ENCODE results near the gene LRRC8D.

Gene LRRC8D

DNA sequence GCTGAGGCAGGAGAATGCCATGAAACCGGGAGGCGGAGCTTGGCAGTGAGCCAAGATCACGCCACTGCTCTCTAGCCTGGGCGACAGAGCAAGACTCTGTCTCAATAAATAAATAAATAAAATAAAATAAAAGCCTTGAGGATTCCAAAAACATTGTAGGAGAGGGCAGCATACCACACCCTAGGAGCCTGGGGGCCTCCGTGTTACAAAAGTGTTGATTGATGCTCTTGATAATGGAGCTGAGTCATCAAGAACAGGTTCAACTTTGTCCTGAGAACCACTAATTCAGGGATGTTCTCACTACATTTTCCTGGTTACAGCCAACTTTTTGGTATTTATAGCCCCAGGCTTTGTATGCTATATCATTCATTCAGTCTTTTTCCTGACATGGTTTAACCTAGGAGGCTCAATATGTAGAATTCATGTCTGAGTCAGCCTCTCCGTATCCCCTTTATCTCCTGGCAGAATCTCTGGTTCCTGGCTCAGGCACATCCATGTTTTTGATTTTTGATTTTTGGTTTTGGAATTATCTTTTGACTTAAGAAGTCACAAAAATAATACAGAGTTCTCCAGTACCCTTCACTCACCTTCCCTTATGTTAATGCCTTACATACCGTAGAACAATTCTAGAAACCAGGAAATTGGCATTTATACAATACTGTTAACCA, 69.4 kb downstream of the LRRC8D start:
- FAIRE-seq (no peak), DNase-seq (ENCODE audit: insufficient read length) (no peak)
- TF ChIP-seq POLR2A (IDR thresholded peaks at IDR 0.05; ENCODE audit: low read depth, low read length) = no peak
- TF ChIP-seq TAF1 (IDR thresholded peaks at IDR 0.05; ENCODE audit: borderline replicate concordance, low read depth, low read length) = no peak
- TF ChIP-seq POLR2AphosphoS5 (IDR thresholded peaks at IDR 0.05; ENCODE audit: low read depth, low read length) = no peak

DNA sequence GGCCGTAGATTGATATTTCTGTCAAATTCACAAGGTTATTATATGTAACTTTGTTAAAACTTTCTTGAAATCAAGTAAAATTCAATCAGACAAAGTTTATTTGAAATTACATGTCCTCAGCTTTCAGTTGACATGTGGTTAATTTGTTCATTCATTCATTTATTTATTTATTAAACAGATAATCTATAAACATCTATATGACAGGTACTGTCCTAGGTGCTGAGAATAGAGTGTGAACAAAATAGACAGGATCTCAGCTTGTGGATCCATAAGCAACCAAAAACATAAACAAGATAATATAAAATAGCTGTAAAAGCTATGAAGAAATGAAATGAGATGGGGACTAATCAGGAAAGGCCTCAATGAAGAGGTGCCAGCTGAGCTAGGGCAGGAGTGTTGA, 72.0 kb downstream of the LRRC8D start:
- no peak for FAIRE-seq
- no peak for DNase-seq (ENCODE audit: insufficient read length)

GRCh38 chr1:89894210-89895201, 73.7 kb downstream of the LRRC8D start:
- FAIRE-seq = no peak
- no peak for TF ChIP-seq TAF1 (IDR thresholded peaks at IDR 0.05; ENCODE audit: borderline replicate concordance, low read depth, low read length)
- no peak for TF ChIP-seq POLR2AphosphoS5 (IDR thresholded peaks at IDR 0.05; ENCODE audit: low read depth, low read length)
- TF ChIP-seq POLR2A (IDR thresholded peaks at IDR 0.05; ENCODE audit: low read depth, low read length) = no peak
- DNase-seq (ENCODE audit: insufficient read length) = no peak

More for the DNA sequence above, 72.0 kb downstream of the LRRC8D start:
- no peak for TF ChIP-seq POLR2AphosphoS5 (IDR thresholded peaks at IDR 0.05; ENCODE audit: low read depth, low read length)

DNA sequence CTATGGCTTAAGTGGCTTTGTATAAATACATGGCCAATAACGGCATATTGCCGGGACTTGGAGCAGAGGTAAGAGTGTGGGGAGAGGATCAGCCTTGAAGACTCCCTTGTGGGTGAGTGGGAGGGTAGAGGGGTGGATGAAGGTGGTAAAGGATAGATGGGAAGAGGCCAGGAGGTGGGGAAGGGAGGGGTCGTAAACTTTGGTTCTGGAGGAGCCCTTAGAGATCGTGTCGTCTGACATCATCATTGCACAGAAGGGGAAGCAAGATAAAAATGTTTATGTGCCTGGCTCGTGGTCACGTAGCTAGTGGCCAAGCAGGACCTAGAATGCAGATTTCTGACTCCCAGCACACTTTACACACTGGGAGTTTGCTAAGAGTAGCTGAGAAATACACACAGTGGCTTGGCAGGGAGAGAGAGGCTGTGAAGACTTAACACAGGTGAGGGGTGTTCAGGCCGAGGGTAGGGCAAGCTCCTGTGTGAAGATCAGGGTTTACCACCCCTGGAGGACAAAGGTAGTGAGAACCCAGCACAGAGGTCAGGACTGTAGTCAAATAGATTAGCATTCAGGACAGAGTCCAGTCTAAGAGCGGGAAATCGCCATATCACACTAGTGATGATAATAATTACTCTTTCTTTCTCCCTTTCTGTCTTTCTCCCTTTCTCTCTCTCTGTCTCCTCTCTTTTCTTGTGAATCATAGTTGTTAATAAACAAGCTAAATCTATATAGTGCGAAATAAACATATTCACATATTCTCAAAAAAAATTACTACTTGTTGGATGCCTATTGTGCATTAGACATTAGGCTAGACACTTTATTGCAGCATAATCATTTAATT, 75.5 kb downstream of the LRRC8D start:
- DNase-seq (ENCODE audit: insufficient read length) (no peak), FAIRE-seq (no peak)
- no peak for TF ChIP-seq TAF1 (IDR thresholded peaks at IDR 0.05; ENCODE audit: borderline replicate concordance, low read depth, low read length)
- no peak for TF ChIP-seq POLR2A (IDR thresholded peaks at IDR 0.05; ENCODE audit: low read depth, low read length)
- TF ChIP-seq POLR2AphosphoS5 (IDR thresholded peaks at IDR 0.05; ENCODE audit: low read depth, low read length) = no peak

DNA sequence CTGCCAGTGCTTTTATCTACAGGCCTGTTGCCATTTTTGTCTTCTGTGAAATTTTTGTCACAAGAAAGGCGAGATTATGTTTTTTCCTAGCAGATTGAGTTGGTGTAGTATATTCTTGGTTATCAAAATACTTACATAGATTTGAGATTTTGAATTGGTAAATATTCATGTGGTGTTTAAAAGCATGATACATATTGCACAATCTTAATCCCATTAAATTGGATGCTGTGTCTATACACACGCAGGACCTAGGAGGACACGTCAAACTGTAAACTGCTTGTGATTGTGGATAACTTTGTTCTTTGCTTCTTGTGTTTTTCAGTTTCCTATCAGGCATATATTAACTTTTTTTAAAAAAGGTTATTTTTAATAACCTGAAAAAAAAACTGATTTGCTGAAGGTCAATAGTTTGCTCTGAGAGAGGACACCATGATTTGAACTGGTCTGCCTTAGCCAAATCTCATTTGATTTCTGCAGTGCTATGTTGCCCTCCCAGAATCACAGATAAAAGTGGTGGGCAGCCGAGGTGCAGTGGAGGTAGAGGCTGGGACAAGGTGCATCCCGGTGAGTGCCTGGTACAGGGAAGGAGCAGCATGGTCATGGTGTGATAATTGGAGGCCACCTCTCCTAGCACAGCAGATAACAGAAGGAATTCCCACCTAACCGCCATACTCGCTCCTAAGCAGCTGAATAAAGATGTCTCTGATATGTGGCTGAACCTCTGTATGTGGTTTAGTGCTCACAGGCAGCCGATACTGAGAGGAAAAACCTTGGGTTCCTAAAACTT, 76.7 kb downstream of the LRRC8D start:
- TF ChIP-seq POLR2AphosphoS5 (IDR thresholded peaks at IDR 0.05; ENCODE audit: low read depth, low read length) (no peak), POLR2A (IDR thresholded peaks at IDR 0.05; ENCODE audit: low read depth, low read length) (no peak), TAF1 (IDR thresholded peaks at IDR 0.05; ENCODE audit: borderline replicate concordance, low read depth, low read length) (no peak)
- no peak for DNase-seq (ENCODE audit: insufficient read length)
- FAIRE-seq = no peak

DNA sequence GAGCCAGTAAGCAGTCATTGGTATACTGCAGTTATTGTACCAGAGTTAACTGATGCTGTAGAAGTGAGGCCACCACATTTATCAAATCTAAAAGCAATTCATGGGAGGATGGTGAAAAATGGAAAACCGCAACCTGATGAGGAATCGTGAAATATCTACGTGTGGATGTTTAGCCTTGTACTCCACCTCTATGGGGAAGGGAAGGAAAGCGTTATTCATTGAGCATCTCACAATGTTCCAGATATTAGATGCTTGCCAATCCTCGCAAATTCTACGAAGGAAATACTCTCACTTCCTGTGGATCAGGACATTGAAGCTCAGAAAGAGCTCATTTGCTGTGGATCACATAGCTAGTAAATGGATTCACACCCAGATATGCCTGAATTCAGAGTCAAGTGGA, 77.3 kb downstream of the LRRC8D start:
- no peak for DNase-seq (ENCODE audit: insufficient read length)
- no peak for TF ChIP-seq TAF1 (IDR thresholded peaks at IDR 0.05; ENCODE audit: borderline replicate concordance, low read depth, low read length)
- no peak for TF ChIP-seq POLR2AphosphoS5 (IDR thresholded peaks at IDR 0.05; ENCODE audit: low read depth, low read length)
- TF ChIP-seq POLR2A (IDR thresholded peaks at IDR 0.05; ENCODE audit: low read depth, low read length) = no peak
- FAIRE-seq = no peak

DNA sequence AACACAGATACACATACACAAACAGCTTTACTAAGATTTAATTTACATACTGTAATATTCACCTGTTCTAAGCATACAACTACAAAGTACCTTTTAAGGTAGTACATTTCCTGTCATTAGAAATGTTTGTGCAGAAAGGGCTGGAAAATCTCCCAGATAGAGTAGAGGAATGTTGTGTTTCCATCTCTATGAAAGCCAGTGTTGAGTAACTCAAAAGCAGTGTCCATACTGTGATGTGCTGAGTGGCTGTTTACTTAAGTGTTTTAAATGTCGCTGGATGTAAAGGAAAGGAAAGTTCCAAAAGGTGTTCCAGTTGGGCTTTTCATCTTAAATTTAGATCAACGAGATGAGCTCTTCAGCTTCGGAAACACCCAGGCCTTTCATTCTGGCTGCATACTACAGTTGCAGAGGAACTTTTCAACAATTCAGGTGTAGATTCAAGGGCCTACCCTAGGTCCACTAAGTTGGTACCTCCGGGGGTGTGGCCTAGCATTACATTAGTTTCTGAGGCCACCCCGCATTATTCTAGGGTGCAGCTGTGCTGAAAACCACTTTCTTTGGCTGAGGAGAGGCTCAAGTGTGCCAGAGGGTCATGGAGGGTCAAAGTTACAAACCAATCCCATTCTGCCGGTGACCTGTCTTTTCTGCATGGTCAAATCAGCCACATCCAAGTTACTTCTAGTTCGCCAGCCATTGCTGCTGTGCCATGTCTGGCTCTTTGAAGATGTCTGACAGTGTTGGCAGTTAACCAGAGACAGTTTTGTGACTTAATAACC, 78.1 kb downstream of the LRRC8D start:
- TF ChIP-seq POLR2AphosphoS5 (IDR thresholded peaks at IDR 0.05; ENCODE audit: low read depth, low read length) = no peak
- TF ChIP-seq TAF1 (IDR thresholded peaks at IDR 0.05; ENCODE audit: borderline replicate concordance, low read depth, low read length) = no peak
- TF ChIP-seq POLR2A (IDR thresholded peaks at IDR 0.05; ENCODE audit: low read depth, low read length) = no peak
- FAIRE-seq (no peak), DNase-seq (ENCODE audit: insufficient read length) (no peak)

- DNase-seq (ENCODE audit: insufficient read length) = no peak
- FAIRE-seq = no peak
- TF ChIP-seq TAF1 (IDR thresholded peaks at IDR 0.05; ENCODE audit: borderline replicate concordance, low read depth, low read length) (no peak), POLR2A (IDR thresholded peaks at IDR 0.05; ENCODE audit: low read depth, low read length) (no peak), POLR2AphosphoS5 (IDR thresholded peaks at IDR 0.05; ENCODE audit: low read depth, low read length) (no peak)
Measured at GRCh38 chr1:89900323-89900722, 79.5 kb downstream of the LRRC8D start.

DNA sequence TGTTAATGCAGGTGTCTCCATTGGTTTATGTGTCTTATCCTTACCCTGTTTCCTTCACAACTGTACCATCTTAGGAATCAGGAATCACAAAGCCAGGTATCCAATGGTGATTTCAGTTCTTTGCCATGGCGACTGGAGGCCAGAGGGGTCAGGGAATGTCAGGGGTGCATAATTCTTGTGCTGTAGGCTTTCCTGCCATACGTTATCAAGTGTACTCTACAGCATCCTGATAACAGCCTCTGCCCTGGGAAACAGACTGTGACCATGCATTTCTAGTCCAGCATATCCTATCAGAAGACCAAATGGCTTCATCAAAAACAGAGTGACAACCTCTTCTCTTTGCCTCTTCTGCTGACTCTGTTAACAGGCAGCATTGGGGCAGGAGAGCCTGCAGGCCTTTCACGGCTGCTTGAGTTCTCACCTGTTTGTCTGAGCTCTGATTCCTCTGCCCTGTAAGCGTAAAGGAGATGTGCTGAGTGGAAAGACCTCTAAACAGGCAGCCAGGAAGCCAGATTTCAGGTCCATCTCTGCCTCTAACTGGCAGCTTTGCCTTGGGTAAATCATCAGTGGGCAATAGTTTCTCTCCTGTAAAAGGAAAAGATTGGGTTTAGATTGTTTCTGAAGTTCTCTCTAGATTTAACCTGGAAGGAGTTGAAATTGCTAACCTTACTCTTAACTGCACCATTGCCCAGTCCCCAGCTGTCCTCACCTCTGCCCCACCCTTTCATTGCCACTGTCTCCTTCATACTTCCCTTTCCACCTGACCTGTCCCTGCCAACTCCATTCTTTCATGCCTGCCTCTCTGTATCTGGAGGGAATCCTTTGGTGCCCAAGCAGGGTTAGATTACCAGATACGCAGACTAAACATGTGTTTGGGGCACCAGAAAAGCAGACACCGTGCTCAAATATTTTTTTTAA, 80.2 kb downstream of the LRRC8D start:
- DNase-seq (ENCODE audit: insufficient read length) (no peak), FAIRE-seq (no peak)
- no peak for TF ChIP-seq TAF1 (IDR thresholded peaks at IDR 0.05; ENCODE audit: borderline replicate concordance, low read depth, low read length)
- TF ChIP-seq POLR2AphosphoS5 (IDR thresholded peaks at IDR 0.05; ENCODE audit: low read depth, low read length) = no peak
- no peak for TF ChIP-seq POLR2A (IDR thresholded peaks at IDR 0.05; ENCODE audit: low read depth, low read length)

All from GM12892 (cell line).